Activated CD4-positive, alpha-beta T cell treated with anti-CD3 and anti-CD28 coated beads, Interleukin-2, amount 50 U/mL, for 48 hours (primary cell): Measurements from ENCODE around the gene B3GNT9.

Experiments
- DNase-seq, 2 experiments: peaks; one replicate each; pipeline ENCODE4 v3.0.0-alpha.2; 2020

B3GNT9 gene

GRCh38 chr16:67109407-67110135 lies 41.2 kb downstream of the B3GNT9 start, which contains the start of gene PHAF1:
PHAF1 (plus strand) TSS chr16:67109941; CDS start chr16:67110176, 235 bp downstream.
- DNase-seq = peak; percentile 96 to 97

GRCh38 chr16:67108931-67109406 lies 41.8 kb downstream of the B3GNT9 start:
- DNase-seq = no peak

GRCh38 chr16:67108489-67108888 lies 42.3 kb downstream of the B3GNT9 start:
- no peak for DNase-seq

GRCh38 chr16:67105881-67106280 lies 44.9 kb downstream of the B3GNT9 start:
- no peak for DNase-seq

- DNase-seq = no peak
Observed at GRCh38 chr16:67105246-67105645, 45.6 kb downstream of the B3GNT9 start.

GRCh38 chr16:67104845-67105244 lies 46.0 kb downstream of the B3GNT9 start:
- DNase-seq = no peak

GRCh38 chr16:67104061-67104460 lies 46.7 kb downstream of the B3GNT9 start:
- no peak for DNase-seq

- peak; percentile 25 to 41 for DNase-seq
Observed at GRCh38 chr16:67101311-67102082, 49.3 kb downstream of the B3GNT9 start.

- no peak for DNase-seq
Observed at GRCh38 chr16:67100569-67101310, 50.1 kb downstream of the B3GNT9 start.

- no peak for DNase-seq
Observed at GRCh38 chr16:67098599-67098998, 52.2 kb downstream of the B3GNT9 start.
